Cardiac fibroblast (primary cell): ENCODE data around the gene KMT2E.
A peak's percentile ranks its signal among the peaks of the same experiment; 100 is the strongest.
"Not testable (repeated sequence)": the region's sequence is repeated elsewhere in the genome, so short reads cannot be mapped to it uniquely, and the experiment has no call there.

Experiments
- DNase-seq, 2 donors: peaks; one replicate each; pipeline versions ENCODE4 v3.0.0 to v3.0.0-alpha.2; 2010; ENCODE audit warnings: low read depth in 2 of 2
- H3K4me3 ChIP-seq, 2 donors: replicated peaks in 1 of 2; 1 replicate in 1 of 2; 2 replicates in 1 of 2; pipeline ENCODE4 v1.5.1; 2011; ENCODE audit warnings: low read depth in 2 of 2, low read length in 2 of 2, mild to moderate bottlenecking in 2 of 2, moderate library complexity in 1 of 2
- TF ChIP-seq, protein P1 (sequence below): IDR thresholded peaks from one replicate; pipeline ENCODE4 v1.5.1; 2011; ENCODE audit warnings: low read depth, mild to moderate bottlenecking, low read length, inconsistent platforms

Gene KMT2E

DNA sequence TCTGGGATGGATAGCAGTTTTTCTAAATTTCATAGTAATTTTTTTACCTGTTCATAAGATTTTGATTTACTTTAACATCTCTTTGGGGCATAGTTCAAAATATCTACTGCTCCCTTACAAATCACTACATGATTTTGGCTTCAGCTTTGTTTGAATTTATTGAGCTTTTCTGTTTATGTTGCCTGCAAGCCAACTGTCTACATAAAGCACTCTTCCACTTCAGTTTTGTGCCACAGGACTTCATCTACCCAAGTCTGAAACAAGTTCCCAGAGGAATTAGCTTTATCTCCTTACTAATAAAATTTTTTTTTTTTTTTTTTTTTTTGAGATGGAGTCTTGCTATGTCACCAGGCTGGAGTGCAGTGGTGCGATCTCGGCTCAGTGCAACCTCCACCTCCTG, 45.4 kb upstream of the KMT2E start:
- TF ChIP-seq, protein P1, sequence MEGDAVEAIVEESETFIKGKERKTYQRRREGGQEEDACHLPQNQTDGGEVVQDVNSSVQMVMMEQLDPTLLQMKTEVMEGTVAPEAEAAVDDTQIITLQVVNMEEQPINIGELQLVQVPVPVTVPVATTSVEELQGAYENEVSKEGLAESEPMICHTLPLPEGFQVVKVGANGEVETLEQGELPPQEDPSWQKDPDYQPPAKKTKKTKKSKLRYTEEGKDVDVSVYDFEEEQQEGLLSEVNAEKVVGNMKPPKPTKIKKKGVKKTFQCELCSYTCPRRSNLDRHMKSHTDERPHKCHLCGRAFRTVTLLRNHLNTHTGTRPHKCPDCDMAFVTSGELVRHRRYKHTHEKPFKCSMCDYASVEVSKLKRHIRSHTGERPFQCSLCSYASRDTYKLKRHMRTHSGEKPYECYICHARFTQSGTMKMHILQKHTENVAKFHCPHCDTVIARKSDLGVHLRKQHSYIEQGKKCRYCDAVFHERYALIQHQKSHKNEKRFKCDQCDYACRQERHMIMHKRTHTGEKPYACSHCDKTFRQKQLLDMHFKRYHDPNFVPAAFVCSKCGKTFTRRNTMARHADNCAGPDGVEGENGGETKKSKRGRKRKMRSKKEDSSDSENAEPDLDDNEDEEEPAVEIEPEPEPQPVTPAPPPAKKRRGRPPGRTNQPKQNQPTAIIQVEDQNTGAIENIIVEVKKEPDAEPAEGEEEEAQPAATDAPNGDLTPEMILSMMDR: no peak
- no peak for DNase-seq
- no peak overlapping the region for H3K4me3 ChIP-seq

DNA sequence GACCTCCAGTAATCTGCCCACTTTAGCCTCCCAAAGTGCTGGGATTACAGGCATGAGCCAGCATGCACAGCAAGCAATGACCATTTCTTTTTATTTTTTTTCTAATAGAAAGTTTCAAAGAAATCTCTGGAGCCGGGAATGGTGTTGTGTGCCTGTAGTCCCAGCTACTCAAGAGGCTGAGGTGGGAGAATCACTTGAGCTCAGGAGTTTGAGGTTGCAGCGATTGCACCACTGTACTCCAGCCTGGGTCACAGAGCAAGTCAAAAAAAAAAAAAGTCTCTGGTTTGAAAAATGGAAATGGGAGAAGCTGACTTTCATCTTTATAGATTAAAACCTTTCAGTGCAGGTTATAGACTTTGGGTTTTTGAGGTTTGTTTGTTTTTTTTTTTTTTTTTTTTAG, 44.8 kb upstream of the KMT2E start:
- TF ChIP-seq, protein P1: no peak
- no peak for DNase-seq
- no peak overlapping the region for H3K4me3 ChIP-seq

DNA sequence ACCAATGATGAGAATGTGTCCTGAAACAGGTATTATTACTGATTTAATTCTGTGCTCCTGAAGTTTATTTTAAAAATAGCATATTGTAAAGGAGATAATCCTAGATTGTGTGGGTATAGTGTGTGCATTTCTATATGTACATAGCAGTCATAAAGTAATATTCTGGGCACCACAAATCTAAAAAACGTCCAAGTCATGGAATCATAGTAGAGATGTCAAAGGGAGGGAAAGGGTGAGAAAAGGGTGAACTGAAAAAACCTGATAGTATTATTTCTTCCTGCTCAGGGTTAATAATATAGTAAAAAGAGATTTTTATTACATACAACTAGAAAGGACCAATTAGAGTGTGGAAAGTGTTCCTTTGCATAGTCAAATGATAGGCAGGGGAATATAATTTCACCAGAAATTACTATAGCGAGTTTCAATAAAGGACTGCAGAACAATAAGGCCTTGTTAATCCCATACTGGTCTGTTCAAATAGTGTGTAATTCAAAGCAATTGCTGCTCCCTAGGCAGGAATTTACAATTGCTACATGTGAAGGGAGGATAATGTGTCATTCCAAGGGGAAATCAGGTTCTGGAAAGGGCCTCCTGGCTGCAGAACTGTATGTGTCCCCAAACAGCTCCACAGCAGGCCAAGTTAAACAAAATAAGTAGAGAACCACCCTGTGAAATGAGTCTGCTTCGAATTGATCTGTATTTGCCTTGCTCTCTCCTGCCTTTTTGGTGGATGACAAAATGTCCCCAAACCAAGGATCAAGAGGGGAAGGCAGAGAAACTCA, 42.5 kb upstream of the KMT2E start:
- H3K4me3 ChIP-seq: no peak overlapping the region
- peak; percentile 67 to 78 for DNase-seq
- TF ChIP-seq, protein P1: no peak

DNA sequence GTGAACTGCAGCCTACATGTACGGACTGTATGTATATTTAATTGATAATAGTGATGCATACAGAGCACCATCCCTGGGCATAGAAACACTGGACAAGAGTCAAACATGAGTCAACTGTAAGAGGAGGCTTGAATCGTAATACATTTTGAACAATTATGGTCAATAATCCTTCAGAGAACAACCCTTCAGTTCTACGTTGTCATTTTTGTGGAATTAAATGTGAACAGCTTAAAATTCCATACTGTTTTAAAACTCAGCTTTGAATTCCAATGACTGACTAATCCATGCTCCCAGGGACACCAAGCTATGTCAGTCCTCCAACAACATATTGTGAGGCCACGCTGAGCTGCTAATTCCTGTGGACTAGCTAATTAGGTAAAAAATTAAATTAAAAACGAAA, 41.5 kb upstream of the KMT2E start:
- H3K4me3 ChIP-seq: no peak overlapping the region
- DNase-seq: peak; percentile 28 to 77
- TF ChIP-seq, protein P1: no peak

DNA sequence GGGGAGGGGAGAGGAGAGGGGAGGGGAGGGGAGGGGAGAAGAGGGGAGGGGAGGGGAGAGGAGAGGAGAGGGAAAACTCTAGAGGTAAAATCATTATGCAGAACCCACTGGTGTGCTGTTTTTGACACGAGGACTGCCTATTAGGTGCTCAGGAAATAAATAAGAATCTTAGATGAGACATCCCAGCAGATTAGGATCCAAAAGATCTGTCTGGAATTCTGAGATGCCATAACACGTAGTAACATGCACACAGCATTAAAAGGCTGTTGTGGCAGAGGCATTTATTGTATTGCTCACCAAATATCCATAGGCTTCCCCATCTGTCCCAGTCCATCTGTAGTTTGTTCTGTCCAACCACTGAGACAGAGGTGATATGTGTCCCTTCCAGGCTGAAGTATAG, 40.8 kb upstream of the KMT2E start:
- TF ChIP-seq, protein P1: no peak
- no peak overlapping the region for H3K4me3 ChIP-seq
- DNase-seq: no peak

DNA sequence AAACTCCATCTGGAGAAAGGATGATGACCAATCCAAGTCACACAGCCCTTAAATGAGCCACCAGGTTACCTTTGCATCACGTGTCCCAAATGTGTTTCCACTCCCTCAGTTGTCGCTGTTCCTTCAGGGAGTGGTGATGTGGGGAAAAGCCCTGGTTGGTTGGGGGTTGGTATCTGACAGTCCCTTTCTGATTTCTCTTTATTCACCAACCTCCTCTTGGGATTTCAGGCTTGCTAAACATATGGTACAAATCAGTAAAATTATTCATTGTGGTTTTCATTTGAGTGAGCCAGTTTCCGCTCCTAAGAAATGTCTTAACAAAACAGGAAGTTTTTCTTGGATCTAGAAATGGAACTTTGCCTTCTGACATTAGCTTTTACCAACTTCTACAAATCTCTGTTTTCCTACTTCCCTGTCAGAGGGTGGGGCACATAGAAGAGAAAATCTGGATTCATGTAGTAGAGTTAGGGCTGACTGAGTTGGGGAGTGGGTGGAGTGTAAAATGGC, 40.0 kb upstream of the KMT2E start:
- TF ChIP-seq, protein P1: no peak
- H3K4me3 ChIP-seq: no peak overlapping the region
- DNase-seq: peak; percentile 93 to 96

DNA sequence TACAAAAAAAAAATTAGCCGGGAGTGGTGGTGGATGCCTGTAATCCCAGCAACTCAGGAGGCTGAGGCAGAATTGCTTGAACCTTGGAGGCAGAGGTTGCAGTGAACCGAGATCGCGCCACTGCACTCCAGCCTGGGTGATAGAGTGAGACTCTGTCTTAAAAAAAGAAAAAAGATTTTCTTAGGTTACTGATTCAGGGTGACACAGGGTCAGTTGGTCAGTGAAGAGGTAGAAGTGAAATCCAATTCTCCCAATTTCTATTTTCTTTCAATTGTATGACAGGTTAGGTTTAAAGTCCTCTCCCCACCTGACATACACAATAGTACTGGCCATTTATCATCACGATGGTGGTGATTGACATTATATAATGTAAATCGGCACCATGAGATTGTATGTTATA, 38.5 kb upstream of the KMT2E start:
- not testable (repeated sequence) for DNase-seq, H3K4me3 ChIP-seq
